K562 (cell line): ENCODE data around the gene EHBP1L1. TPM values are rescaled to one million over a fixed set of nuclear protein-coding genes. Genes with fewer than 3 reads are reported as not detected.

Experiments used
- EP400 ChIP-seq: fragments of 450-650 bp; IDR thresholded peaks from 2 replicates; pipeline ENCODE4 v1.6.1; 2017; ENCODE audit warnings: antibody characterized with exemption, mild to moderate bottlenecking, moderate library complexity
- HOXB6 ChIP-seq: fragments of 250-450 bp; sonication (Bioruptor Pico); IDR thresholded peaks from 2 replicates; pipeline ENCODE4 v1.5.1; 2022; ENCODE audit warnings: mild to moderate bottlenecking, borderline replicate concordance
- KLF1 ChIP-seq: fragments of 450-650 bp; IDR thresholded peaks from 2 replicates; pipeline ENCODE4 v1.6.1; 2016; ENCODE audit warnings: missing genetic modification characterization, missing compliant biosample characterization
- SFPQ ChIP-seq: fragments of 200-400 bp; formaldehyde crosslinking; IDR thresholded peaks from 2 replicates; pipeline ENCODE4 v1.6.1; 2017; ENCODE audit warnings: mild to moderate bottlenecking, low read depth, low read length, moderate library complexity
- SNRNP70 ChIP-seq: fragments of 200-400 bp; formaldehyde crosslinking; optimal IDR thresholded peaks from 2 replicates; pipeline ENCODE3; 2017; ENCODE audit warnings: low read depth, low read length
- TCFL5 ChIP-seq: fragments of 250-450 bp; sonication (Bioruptor Pico); conservative IDR thresholded peaks from 2 replicates; pipeline ENCODE4 v1.6.1; 2021; ENCODE audit warnings: mild to moderate bottlenecking, moderate library complexity, matching md5 sums
- U2AF1 ChIP-seq: fragments of 200-400 bp; formaldehyde crosslinking; optimal IDR thresholded peaks from 2 replicates; pipeline ENCODE3; 2017; ENCODE audit warnings: mild to moderate bottlenecking, low read depth, low read length, moderate library complexity
- UBTF ChIP-seq, 2 experiments: IDR thresholded peaks; 2 replicates each; pipeline ENCODE4 v1.6.1; 2012; ENCODE audit warnings: improper control_type of control experiment in 2 of 2, low read depth in 2 of 2, low read length in 2 of 2, borderline replicate concordance in 1 of 2
- ZNF184 ChIP-seq: sonication (generic); formaldehyde crosslinking; IDR thresholded peaks from 2 replicates; pipeline ENCODE4 v1.5.0; 2020; ENCODE audit warnings: missing genetic modification reagents
- polyA plus RNA-seq, 8 experiments: library from polyadenylated mRNA; depleted of rRNA in 4 of 8; stranded (reverse) in 5 of 8; unstranded in 3 of 8; fragments of >200 nt; fragmentation: Nextera tagmentation in 2 of 8; fragmentation: Illumina TruSeq in 1 of 8; extraction: Ambion mirVana in 2 of 8; extraction: Trizol in 1 of 8; gene quantifications; 2 replicates each; pipeline versions ENCODE4 v1.2.1 to v1.2.3, GENCODE V29; 2011 to 2014; ENCODE audit warnings: inconsistent platforms in 1 of 8, missing spikeins in 1 of 8
- total RNA-seq, 7 experiments: library from RNA; depleted of rRNA in 6 of 7; stranded (reverse); fragments of >200 nt in 6 of 7; fragmentation: Illumina TruSeq in 2 of 7; extraction: Trizol in 2 of 7; gene quantifications; 2 replicates each; pipeline versions ENCODE4 v1.2.1 to v1.2.3, GENCODE V29; 2011 to 2021; ENCODE audit warnings: low replicate concordance in 1 of 7
- TF ChIP-seq, protein P1 (sequence below): fragments of 200-800 bp; sonication (Bioruptor generic); IDR thresholded peaks from 2 replicates; pipeline ENCODE4 v1.6.1; 2017; ENCODE audit warnings: missing genetic modification characterization, missing compliant biosample characterization
- TF ChIP-seq, protein P2 (sequence below): fragments of 150-350 bp; conservative IDR thresholded peaks from 2 replicates; pipeline ENCODE4 v1.6.1; 2014; ENCODE audit warnings: low read length
- TF ChIP-seq, protein P3 (sequence below): sonication (generic); formaldehyde crosslinking; IDR thresholded peaks from 2 replicates; pipeline ENCODE4 v1.8.0; 2023; ENCODE audit warnings: mild to moderate bottlenecking, missing genetic modification reagents

The EHBP1L1 gene
- total and polyA plus RNA-seq, 9 of the 15 experiments (the other 6 are each of a cell fraction or from before 2014, with no cell fraction given), result 0.03 to 87.1 (median 26.3) TPM

DNA sequence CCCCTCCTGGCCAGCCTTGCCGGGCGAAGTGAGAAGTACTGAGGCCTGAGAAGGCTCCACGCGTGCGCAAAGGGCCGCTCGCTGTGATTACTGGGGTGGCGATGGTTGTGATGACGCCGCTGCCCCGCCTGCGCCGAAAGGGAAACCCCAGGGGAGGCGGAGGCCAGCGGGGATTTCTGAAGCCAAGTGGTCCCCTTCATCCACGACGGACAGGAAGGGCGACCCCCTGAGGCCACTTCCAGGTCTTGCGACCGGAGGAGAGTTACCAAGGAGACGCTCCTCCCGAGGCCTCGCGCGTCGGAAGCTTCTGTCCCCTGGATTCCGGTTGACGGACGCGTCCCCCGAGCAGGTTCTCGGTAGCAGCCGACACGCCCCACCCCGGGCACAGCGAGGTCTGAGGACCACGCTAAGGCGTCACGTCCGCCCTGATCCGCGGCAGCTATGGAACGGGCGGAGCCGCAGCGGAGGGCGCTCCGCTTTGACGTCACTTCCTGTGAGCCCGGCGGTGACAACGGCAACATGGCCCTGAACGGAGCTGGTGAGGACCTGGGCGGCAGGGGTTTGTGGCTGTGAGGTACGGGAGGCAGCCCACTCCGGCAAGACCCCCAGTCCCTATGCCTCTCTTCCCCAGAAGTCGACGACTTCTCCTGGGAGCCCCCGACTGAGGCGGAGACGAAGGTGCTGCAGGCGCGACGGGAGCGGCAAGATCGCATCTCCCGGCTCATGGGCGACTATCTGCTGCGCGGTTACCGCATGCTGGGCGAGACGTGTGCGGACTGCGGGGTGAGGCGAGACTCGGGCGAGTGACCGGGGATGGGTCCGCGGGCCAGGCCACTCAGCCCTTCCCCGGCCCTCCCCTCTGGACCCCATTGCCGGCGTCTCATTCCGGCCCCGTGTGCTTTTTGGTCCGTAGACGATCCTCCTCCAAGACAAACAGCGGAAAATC lies 5.6 kb upstream of the EHBP1L1 start, which contains the start of gene ZNRD2 (continued):
- TF ChIP-seq, protein P1, sequence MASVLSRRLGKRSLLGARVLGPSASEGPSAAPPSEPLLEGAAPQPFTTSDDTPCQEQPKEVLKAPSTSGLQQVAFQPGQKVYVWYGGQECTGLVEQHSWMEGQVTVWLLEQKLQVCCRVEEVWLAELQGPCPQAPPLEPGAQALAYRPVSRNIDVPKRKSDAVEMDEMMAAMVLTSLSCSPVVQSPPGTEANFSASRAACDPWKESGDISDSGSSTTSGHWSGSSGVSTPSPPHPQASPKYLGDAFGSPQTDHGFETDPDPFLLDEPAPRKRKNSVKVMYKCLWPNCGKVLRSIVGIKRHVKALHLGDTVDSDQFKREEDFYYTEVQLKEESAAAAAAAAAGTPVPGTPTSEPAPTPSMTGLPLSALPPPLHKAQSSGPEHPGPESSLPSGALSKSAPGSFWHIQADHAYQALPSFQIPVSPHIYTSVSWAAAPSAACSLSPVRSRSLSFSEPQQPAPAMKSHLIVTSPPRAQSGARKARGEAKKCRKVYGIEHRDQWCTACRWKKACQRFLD, result 0 out of 2 replicates have a peak, but pooled peaks have one; percentile 30
- TF ChIP-seq SFPQ (no peak), U2AF1 (no peak), SNRNP70 (no peak), TCFL5 (CRISPR knock-in tag) (no peak), KLF1 (peak; percentile 89), UBTF (IDR thresholded peaks at IDR 0.05; ENCODE audit: borderline replicate concordance in 1 of 2, low read depth in 2 of 2, low read length in 2 of 2) (peak in 1 of 2 experiments; percentile 84; a peak in 2 of 4 replicates), ZNF184 (CRISPR knock-in tag) (no peak), HOXB6 (CRISPR knock-in tag) (no peak), EP400 (peak; percentile 91)
- TF ChIP-seq, protein P2, sequence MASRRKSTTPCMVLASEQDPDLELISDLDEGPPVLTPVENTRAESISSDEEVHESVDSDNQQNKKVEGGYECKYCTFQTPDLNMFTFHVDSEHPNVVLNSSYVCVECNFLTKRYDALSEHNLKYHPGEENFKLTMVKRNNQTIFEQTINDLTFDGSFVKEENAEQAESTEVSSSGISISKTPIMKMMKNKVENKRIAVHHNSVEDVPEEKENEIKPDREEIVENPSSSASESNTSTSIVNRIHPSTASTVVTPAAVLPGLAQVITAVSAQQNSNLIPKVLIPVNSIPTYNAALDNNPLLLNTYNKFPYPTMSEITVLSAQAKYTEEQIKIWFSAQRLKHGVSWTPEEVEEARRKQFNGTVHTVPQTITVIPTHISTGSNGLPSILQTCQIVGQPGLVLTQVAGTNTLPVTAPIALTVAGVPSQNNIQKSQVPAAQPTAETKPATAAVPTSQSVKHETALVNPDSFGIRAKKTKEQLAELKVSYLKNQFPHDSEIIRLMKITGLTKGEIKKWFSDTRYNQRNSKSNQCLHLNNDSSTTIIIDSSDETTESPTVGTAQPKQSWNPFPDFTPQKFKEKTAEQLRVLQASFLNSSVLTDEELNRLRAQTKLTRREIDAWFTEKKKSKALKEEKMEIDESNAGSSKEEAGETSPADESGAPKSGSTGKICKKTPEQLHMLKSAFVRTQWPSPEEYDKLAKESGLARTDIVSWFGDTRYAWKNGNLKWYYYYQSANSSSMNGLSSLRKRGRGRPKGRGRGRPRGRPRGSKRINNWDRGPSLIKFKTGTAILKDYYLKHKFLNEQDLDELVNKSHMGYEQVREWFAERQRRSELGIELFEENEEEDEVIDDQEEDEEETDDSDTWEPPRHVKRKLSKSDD, result no peak
- TF ChIP-seq, protein P3, sequence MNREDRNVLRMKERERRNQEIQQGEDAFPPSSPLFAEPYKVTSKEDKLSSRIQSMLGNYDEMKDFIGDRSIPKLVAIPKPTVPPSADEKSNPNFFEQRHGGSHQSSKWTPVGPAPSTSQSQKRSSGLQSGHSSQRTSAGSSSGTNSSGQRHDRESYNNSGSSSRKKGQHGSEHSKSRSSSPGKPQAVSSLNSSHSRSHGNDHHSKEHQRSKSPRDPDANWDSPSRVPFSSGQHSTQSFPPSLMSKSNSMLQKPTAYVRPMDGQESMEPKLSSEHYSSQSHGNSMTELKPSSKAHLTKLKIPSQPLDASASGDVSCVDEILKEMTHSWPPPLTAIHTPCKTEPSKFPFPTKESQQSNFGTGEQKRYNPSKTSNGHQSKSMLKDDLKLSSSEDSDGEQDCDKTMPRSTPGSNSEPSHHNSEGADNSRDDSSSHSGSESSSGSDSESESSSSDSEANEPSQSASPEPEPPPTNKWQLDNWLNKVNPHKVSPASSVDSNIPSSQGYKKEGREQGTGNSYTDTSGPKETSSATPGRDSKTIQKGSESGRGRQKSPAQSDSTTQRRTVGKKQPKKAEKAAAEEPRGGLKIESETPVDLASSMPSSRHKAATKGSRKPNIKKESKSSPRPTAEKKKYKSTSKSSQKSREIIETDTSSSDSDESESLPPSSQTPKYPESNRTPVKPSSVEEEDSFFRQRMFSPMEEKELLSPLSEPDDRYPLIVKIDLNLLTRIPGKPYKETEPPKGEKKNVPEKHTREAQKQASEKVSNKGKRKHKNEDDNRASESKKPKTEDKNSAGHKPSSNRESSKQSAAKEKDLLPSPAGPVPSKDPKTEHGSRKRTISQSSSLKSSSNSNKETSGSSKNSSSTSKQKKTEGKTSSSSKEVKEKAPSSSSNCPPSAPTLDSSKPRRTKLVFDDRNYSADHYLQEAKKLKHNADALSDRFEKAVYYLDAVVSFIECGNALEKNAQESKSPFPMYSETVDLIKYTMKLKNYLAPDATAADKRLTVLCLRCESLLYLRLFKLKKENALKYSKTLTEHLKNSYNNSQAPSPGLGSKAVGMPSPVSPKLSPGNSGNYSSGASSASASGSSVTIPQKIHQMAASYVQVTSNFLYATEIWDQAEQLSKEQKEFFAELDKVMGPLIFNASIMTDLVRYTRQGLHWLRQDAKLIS (CRISPR knock-in tag), result no peak; the same call in 1 of the 2 replicates
